GM23248 (cell line): ENCODE measurements around the gene TMEM252. TPM values are rescaled to one million over a fixed set of nuclear protein-coding genes. Genes with fewer than 3 reads are reported as not detected.

Experiments used
- DNase-seq: peaks from one replicate; pipeline ENCODE4 v3.0.0-alpha.2; 2015
- H2AFZ ChIP-seq: fragments of 200-600 bp; sonication (generic); 2 replicates; pipeline ENCODE4 v1.6.1; 2016; ENCODE audit warnings: antibody characterized with exemption
- H3F3A ChIP-seq: fragments of 200-600 bp; sonication (generic); 2 replicates; pipeline ENCODE4 v1.6.1; 2016; ENCODE audit warnings: mild to moderate bottlenecking, antibody characterized with exemption, mixed run types; ENCODE audit not compliant: insufficient read depth
- H3K27ac ChIP-seq: fragments of 200-600 bp; sonication (generic); 2 replicates; pipeline ENCODE4 v1.5.1; 2016; ENCODE audit warnings: mild to moderate bottlenecking
- H3K27me3 ChIP-seq: fragments of 200-600 bp; sonication (generic); replicated peaks from 2 replicates; pipeline ENCODE4 v1.6.1; 2016; ENCODE audit warnings: mild to moderate bottlenecking; ENCODE audit not compliant: insufficient read depth
- H3K36me3 ChIP-seq: fragments of 200-600 bp; sonication (generic); 2 replicates; pipeline ENCODE4 v1.6.1; 2016; ENCODE audit warnings: low read depth, mild to moderate bottlenecking
- H3K4me1 ChIP-seq: fragments of 200-600 bp; sonication (generic); 2 replicates; pipeline ENCODE4 v1.6.1; 2016; ENCODE audit warnings: mild to moderate bottlenecking; ENCODE audit not compliant: insufficient read depth
- H3K4me2 ChIP-seq: fragments of 200-600 bp; sonication (generic); one replicate; pipeline ENCODE4 v1.6.1; 2016; ENCODE audit warnings: mild to moderate bottlenecking; ENCODE audit not compliant: unreplicated experiment
- H3K4me3 ChIP-seq: fragments of 200-600 bp; sonication (generic); 2 replicates; pipeline ENCODE4 v1.5.1; 2016; ENCODE audit warnings: mild to moderate bottlenecking
- H3K79me2 ChIP-seq: fragments of 200-600 bp; sonication (generic); 2 replicates; pipeline ENCODE4 v1.6.1; 2016; ENCODE audit warnings: mild to moderate bottlenecking; ENCODE audit not compliant: insufficient read depth
- H3K9ac ChIP-seq: fragments of 200-600 bp; sonication (generic); 2 replicates; pipeline ENCODE4 v1.6.1; 2016; ENCODE audit warnings: mild to moderate bottlenecking
- H3K9me2 ChIP-seq: fragments of 200-600 bp; sonication (generic); 2 replicates; pipeline ENCODE4 v1.6.1; 2016; ENCODE audit warnings: mixed run types, mild to moderate bottlenecking, moderate library complexity; ENCODE audit not compliant: insufficient read depth
- H3K9me3 ChIP-seq: fragments of 200-600 bp; sonication (generic); one replicate; pipeline ENCODE4 v1.6.1; 2017; ENCODE audit warnings: low read depth
- H4K20me1 ChIP-seq: fragments of 200-600 bp; sonication (generic); 2 replicates; pipeline ENCODE4 v1.6.0; 2016; ENCODE audit not compliant: insufficient read depth
- EZH2 ChIP-seq: fragments of 200-600 bp; sonication (generic); IDR thresholded peaks from 2 replicates; pipeline ENCODE4 v1.6.1; 2018; ENCODE audit warnings: antibody characterized with exemption, mild to moderate bottlenecking; ENCODE audit not compliant: insufficient read depth, poor library complexity, severe bottlenecking
- EZH2phosphoT487 ChIP-seq: fragments of 200-600 bp; sonication (generic); IDR thresholded peaks from 2 replicates; pipeline ENCODE4 v1.6.1; 2018; ENCODE audit warnings: antibody characterized with exemption, moderate library complexity, mild to moderate bottlenecking, low read depth; ENCODE audit not compliant: insufficient read depth
- WGBS, 2 experiments: methylation state at CpG; one replicate each; pipeline ENCODE4 v1.1.6; 2015 to 2017; ENCODE audit warnings: low lambda C conversion rate in 2 of 2, low coverage in 1 of 2; ENCODE audit errors: missing lambda C conversion rate in 2 of 2; 5-methylcytosine and 5-hydroxymethylcytosine counted together
- in situ Hi-C: fragments of 300-500 bp; cut with MboI; formaldehyde crosslinking; loops from 2 replicates; pipeline ENCODE4 v1.15.0; 2020
- polyA plus RNA-seq: library from polyadenylated mRNA; unstranded; fragments of >200 nt; fragmentation: Nextera tagmentation; extraction: Ambion mirVana; gene quantifications from 2 replicates; pipeline ENCODE4 v1.2.1, GENCODE V29; 2016
- total RNA-seq: library from RNA; depleted of rRNA; stranded (reverse); fragments of >200 nt; shearing (Covaris generic); gene quantifications from 2 replicates; pipeline ENCODE4 v1.2.3, GENCODE V29; 2014

TMEM252 gene
- total and polyA plus RNA-seq, 2 experiments from 2014 or later, result not detected

DNA sequence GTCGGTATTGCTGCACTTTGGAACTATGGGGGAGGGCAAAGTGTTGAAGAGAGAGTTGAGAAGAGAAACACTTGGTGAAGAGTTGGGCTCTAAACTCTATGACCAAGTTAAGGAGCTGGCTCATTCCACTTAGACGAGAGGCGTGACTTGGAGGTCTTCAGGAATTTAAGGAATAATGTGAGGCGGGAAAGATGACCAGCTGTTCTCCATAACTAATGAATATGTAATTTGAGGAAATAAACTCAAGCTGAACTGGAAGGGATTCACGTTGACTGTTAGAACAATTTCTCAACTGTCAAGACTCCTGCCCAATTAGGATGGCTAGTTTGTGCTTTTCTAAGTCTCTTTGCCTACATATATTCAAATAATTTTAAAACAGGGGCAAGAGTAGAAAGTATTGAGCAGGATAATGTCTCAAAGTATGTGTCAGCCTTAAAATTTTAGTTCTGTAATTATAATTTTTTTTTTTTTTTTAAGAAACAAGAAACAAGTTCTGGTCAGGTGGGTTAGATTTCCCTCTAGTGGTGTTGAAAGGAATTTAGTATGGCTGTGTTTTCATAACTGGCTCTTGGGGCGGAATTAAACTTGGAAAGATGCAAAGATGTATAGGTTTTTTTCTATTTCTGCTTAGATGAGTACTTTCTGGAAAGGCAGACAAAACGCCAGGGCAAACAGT, 33.4 kb downstream of the TMEM252 start:
- in situ Hi-C loops, result loop anchor here (25.0 kb wide), 1 partner anchor 145 kb away; the partner anchor contains the start of gene PGM5
- DNase-seq, result peak; percentile 45
- TF ChIP-seq EZH2phosphoT487, result no peak
- no peak for TF ChIP-seq EZH2

DNA sequence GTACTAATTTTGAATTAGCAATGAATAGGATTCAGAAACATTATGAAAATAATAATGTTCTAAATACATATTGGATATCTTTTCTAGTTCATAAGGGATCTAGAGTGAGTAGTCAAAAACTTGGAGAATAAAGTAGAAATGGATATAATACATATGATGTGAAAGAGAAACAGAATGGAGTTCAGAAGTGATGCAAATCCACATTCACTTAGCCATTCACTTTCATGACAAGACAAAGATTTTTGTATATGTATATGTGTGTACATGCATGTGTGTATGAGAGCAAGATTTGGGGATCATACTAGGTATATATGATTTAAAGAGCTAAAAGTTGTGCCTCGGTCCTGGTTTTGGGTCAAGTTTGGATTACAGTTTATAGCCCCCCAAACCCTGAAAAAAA, 34.1 kb downstream of the TMEM252 start:
- Histone ChIP-seq H3K79me2 (no peaks in the 10 kb centered on the region), H3K9me2 (no peaks in the 10 kb centered on the region), H3K27me3 (no peaks in the 10 kb centered on the region), H3F3A (no peaks in the 10 kb centered on the region), H3K4me3 (no peak overlapping the region), H3K4me1 (no peaks in the 10 kb centered on the region), H3K9ac (no peak overlapping the region), H3K4me2 (no peak overlapping the region), H3K27ac (no peak overlapping the region), H3K9me3 (no peaks in the 10 kb centered on the region), H2AFZ (no peak overlapping the region), H3K36me3 (no peaks in the 10 kb centered on the region), H4K20me1 (no peaks in the 10 kb centered on the region)
- DNase-seq, result no peak
- 65 to 69% methylated on average over 1 of the region's 1 CpG for WGBS, 2 experiments
- in situ Hi-C loops, result loop anchor here (25.0 kb wide), 1 partner anchor 144 kb away; the partner anchor contains the start of gene PGM5
- TF ChIP-seq EZH2 (no peak), EZH2phosphoT487 (no peak)

More for the DNA sequence above, 33.4 kb downstream of the TMEM252 start:
- H3F3A ChIP-seq, result no peaks in the 10 kb centered on the region
- no peaks in the 10 kb centered on the region for H3K9me2 ChIP-seq
- no peak overlapping the region for H3K27ac ChIP-seq
- 22 to 32% methylated on average over 7 of the region's 7 CpGs for WGBS, 2 experiments
- H3K9ac ChIP-seq, result no peak overlapping the region
- H3K79me2 ChIP-seq, result no peaks in the 10 kb centered on the region
- H3K4me1 ChIP-seq, result no peaks in the 10 kb centered on the region
- no peak overlapping the region for H2AFZ ChIP-seq
- no peaks in the 10 kb centered on the region for H4K20me1 ChIP-seq
- no peaks in the 10 kb centered on the region for H3K27me3 ChIP-seq
- no peaks in the 10 kb centered on the region for H3K36me3 ChIP-seq
- no peaks in the 10 kb centered on the region for H3K9me3 ChIP-seq
- no peak overlapping the region for H3K4me3 ChIP-seq
- H3K4me2 ChIP-seq, result no peak overlapping the region

DNA sequence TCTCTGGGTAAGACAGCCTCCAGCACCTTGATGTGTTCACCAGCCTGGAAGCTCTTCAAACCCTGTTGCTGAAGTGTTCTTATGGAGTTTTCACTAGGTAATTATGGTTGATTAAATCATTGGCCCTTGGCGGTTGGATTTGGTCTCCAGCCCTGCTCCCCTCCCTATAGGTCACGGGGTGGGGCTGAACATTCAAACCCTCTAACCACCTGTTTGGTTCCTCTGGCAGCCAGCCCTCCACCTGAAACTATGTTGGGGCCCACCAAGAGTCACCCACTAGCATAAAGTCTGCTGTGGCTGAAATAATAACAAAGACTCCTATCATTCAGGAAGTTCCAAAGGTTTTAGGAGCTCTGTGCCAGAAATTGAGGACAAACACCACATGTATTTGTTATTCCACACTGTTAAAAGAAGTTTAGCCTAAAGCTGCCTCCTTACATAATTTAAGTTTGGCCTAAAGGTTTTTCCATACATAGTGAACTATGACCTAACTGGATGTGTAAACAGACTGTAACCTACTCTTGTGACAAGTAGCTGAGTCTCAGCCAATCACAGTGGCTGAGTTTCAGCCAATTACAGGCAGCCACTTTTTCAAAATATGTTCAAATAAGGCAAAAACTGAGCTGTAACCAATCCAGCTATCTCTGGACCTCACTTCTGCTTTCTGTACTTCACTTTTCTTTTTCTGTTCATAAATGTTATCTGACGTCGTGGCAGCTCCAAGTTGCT, 34.8 kb downstream of the TMEM252 start:
- no peak for TF ChIP-seq EZH2phosphoT487
- no peak for TF ChIP-seq EZH2
- in situ Hi-C loops, result loop anchor here (25.0 kb wide), 1 partner anchor 144 kb away; the partner anchor contains the start of gene PGM5

DNA sequence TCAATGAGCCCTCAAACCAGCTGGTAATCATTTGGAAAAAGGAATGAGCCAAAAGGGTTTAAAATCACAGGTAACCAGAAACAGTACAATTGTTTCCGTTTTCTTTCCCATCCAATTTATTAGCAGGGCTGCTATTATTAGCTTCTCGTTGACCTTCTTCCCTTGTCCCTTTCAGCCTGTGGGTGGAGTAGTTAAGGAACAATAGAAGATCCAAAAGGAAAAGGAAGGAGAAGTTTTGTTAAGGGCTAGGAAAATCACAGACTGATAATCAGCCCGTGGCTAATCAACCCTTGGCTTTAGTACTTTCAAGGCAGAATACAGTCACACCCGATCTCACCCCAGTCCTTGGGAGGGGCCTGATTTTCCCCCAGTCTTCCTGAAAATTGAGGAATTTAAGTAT, 38.4 kb downstream of the TMEM252 start:
- Histone ChIP-seq H3K9ac (no peak overlapping the region), H2AFZ (no peak overlapping the region), H3K4me2 (no peak overlapping the region), H3K79me2 (no peaks in the 10 kb centered on the region), H3K27me3 (no peaks in the 10 kb centered on the region), H3K4me1 (no peaks in the 10 kb centered on the region), H3K36me3 (no peaks in the 10 kb centered on the region), H3K9me2 (no peaks in the 10 kb centered on the region), H3K9me3 (no peaks in the 10 kb centered on the region), H4K20me1 (no peaks in the 10 kb centered on the region), H3F3A (no peaks in the 10 kb centered on the region), H3K4me3 (no peak overlapping the region), H3K27ac (no peak overlapping the region)
- DNase-seq, result no peak
- in situ Hi-C loops, result loop anchor here (25.0 kb wide), 1 partner anchor 140 kb away; the partner anchor contains the start of gene PGM5
- 23 to 27% methylated on average over 4 of the region's 4 CpGs for WGBS, 2 experiments
- TF ChIP-seq EZH2phosphoT487 (no peak), EZH2 (no peak)

More for the DNA sequence above, 34.8 kb downstream of the TMEM252 start:
- Histone ChIP-seq H3K27me3 (no peaks in the 10 kb centered on the region), H3K4me1 (no peaks in the 10 kb centered on the region), H3K79me2 (no peaks in the 10 kb centered on the region), H3K9ac (no peak overlapping the region), H3K36me3 (no peaks in the 10 kb centered on the region), H3K4me3 (no peak overlapping the region), H3K9me2 (no peaks in the 10 kb centered on the region), H3F3A (no peaks in the 10 kb centered on the region), H3K27ac (no peak overlapping the region), H3K9me3 (no peaks in the 10 kb centered on the region), H4K20me1 (no peaks in the 10 kb centered on the region), H3K4me2 (no peak overlapping the region), H2AFZ (no peak overlapping the region)
- DNase-seq, result no peak
- 67 to 79% methylated on average over 4 of the region's 4 CpGs for WGBS, 2 experiments
